Spleen (tissue), 11 donors: Measurements from ENCODE around the gene MRPL55. TPM values are rescaled to one million over a fixed set of nuclear protein-coding genes. Genes with fewer than 3 reads are reported as not detected.

Source experiments
- DNase-seq: peaks from one replicate; pipeline ENCODE4 v3.0.0-alpha.2; 2020
- H3K27ac ChIP-seq, 8 donors: fragments of 200-600 bp; sonication (generic) in 7 of 8; 1 replicate in 4 of 8; 2 replicates in 4 of 8; pipeline versions ENCODE4 v1.5.0 to v1.8.0; 2016 to 2021; ENCODE audit warnings: inconsistent platforms in 4 of 8, mild to moderate bottlenecking in 4 of 8, moderate library complexity in 1 of 8
- H3K27me3 ChIP-seq, 7 donors: fragments of 200-600 bp; sonication (generic) in 6 of 7; replicated peaks in 1 of 7; 1 replicate in 4 of 7; 2 replicates in 3 of 7; pipeline versions ENCODE4 v1.5.0 to v1.8.0; 2016 to 2021; ENCODE audit warnings: inconsistent platforms in 3 of 7, mild to moderate bottlenecking in 1 of 7
- H3K36me3 ChIP-seq, 6 donors: fragments of 200-600 bp; sonication (generic) in 5 of 6; 1 replicate in 4 of 6; 2 replicates in 2 of 6; pipeline versions ENCODE4 v1.5.0 to v1.8.0; 2016 to 2021; ENCODE audit warnings: inconsistent platforms in 2 of 6
- H3K4me1 ChIP-seq, 6 donors: fragments of 200-600 bp; sonication (generic) in 5 of 6; 1 replicate in 3 of 6; 2 replicates in 3 of 6; pipeline versions ENCODE4 v1.5.0 to v1.8.0; 2016 to 2021; ENCODE audit warnings: inconsistent platforms in 3 of 6
- H3K4me3 ChIP-seq, 8 donors: fragments of 200-600 bp; sonication (generic) in 7 of 8; 1 replicate in 4 of 8; 2 replicates in 4 of 8; pipeline versions ENCODE4 v1.5.0 to v1.8.0; 2016 to 2021; ENCODE audit warnings: inconsistent platforms in 4 of 8, mild to moderate bottlenecking in 4 of 8, moderate library complexity in 2 of 8
- H3K9me3 ChIP-seq, 8 donors: fragments of 200-600 bp; sonication (generic) in 7 of 8; 1 replicate in 4 of 8; 2 replicates in 4 of 8; pipeline versions ENCODE4 v1.5.0 to v1.8.0; 2016 to 2021; ENCODE audit warnings: inconsistent platforms in 4 of 8
- CTCF ChIP-seq, 11 experiments: fragments of 200-600 bp in 7 of 11; fragments of 450-650 bp in 4 of 11; sonication (generic) in 4 of 11; IDR thresholded peaks in 8 of 11; conservative IDR thresholded peaks in 3 of 11; 1 replicate in 7 of 11; 2 replicates in 4 of 11; pipeline versions ENCODE4 v1.4.0 to v1.8.0; 2016 to 2021; ENCODE audit warnings: antibody characterized with exemption in 11 of 11, inconsistent platforms in 4 of 11, mild to moderate bottlenecking in 1 of 11
- POLR2A ChIP-seq, 3 donors: fragments of 450-650 bp; IDR thresholded peaks; one replicate each; pipeline ENCODE4 v1.5.1; 2017; ENCODE audit warnings: antibody characterized with exemption in 3 of 3, mild to moderate bottlenecking in 1 of 3
- POLR2AphosphoS5 ChIP-seq, 3 donors: sonication (generic); formaldehyde crosslinking; IDR thresholded peaks; one replicate each; pipeline ENCODE4 v1.5.1; 2017; ENCODE audit warnings: antibody characterized with exemption in 3 of 3
- WGBS, 5 donors: extraction: QIAGEN DNeasy Blood & Tissue Kit in 3 of 5; methylation state at CpG; one replicate each; pipeline versions ENCODE4 v1.1.5 to v1.1.7; 2013 to 2018; 5-methylcytosine and 5-hydroxymethylcytosine counted together
- intact Hi-C: fragments of 100-400 bp; cut with DNase I; formaldehyde crosslinking; loops from one replicate; pipeline ENCODE4 v1.15.0; 2023; ENCODE audit warnings: low total_unique reads
- polyA plus RNA-seq, 3 donors: library from polyadenylated mRNA; stranded (reverse); fragments of 200-250 nt; gene quantifications; one replicate each; pipeline ENCODE4 v1.2.1, GENCODE V29; 2013
- total RNA-seq, 7 donors: library from RNA; depleted of rRNA in 3 of 7; stranded (reverse); fragments of >200 nt in 3 of 7; fragmentation: NEBNext Ultra II Directional in 4 of 7; extraction: Animal tissue kit (Norgen Biotek cat#: 25700) in 4 of 7; gene quantifications; one replicate each; pipeline versions ENCODE4 v1.1.0 to v1.2.1, GENCODE V29; 2016 to 2021
- donor health status: healthy with polysubstance abuse.
- donor health status: DM: no; HTN: no; CAD: no; lungs with moderate emphysema.
- donor health status: DM: no; HTN: no; CAD: no.
- donor health status: Bipolar disorder and iron deficiency.
- donor health status: healthy.
- donor health status: DM: no; HTN: no; CAD: no.
- donor health status: DM: yes; HTN: yes; CAD: no.

The MRPL55 gene
- total and polyA plus RNA-seq, 10 donors: 32.3 to 114 (median 72.1) TPM

DNA sequence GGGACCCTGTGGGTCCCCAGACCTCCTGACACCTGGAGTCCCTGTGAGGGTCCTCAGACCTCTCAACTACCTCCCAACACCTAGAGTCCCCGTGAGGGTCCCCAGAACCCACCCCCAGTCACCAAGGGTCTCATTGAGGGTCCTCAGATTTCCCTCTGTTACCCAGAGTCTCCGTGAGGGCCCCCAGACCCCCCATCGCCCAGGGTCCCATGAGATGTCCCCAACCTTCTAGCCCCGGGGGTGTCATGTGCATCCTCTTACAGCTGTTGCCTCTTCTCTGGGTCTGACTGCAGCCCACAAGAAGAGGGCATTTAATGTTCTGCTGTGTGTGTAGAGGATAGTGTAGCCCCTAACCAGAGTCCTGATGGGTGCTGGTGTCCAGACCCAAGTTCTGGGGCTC, 38.7 kb upstream of the MRPL55 start:
- no peak overlapping the region for H3K4me3 ChIP-seq
- intact Hi-C loops: no loop called here
- H3K27ac ChIP-seq: peak overlapping the region in 5 of 8 donors; percentile 72 to 81 (median 78)
- H3K9me3 ChIP-seq: no peaks in the 10 kb centered on the region
- no peaks in the 10 kb centered on the region for H3K27me3 ChIP-seq
- no peak for DNase-seq
- TF ChIP-seq POLR2AphosphoS5 (IDR thresholded peaks at IDR 0.05) (no peak), CTCF (IDR thresholded peaks at IDR 0.05 in 8 of 11, conservative IDR thresholded peaks at IDR 0.05 in 3 of 11) (no peak), POLR2A (IDR thresholded peaks at IDR 0.05) (no peak)
- peaks cover 0 to 72% (median 45%) of the 10 kb centered on the region in 6 donors for H3K36me3 ChIP-seq
- H3K4me1 ChIP-seq: peaks cover 29 to 92% (median 62%) of the 10 kb centered on the region in 6 donors
- 68 to 97% (median 92%) methylated on average over 4 of the region's 4 CpGs for WGBS, 5 donors

GRCh38 chr1:228147151-228147693, 38.1 kb upstream of the MRPL55 start:
- no peaks in the 10 kb centered on the region for H3K9me3 ChIP-seq
- H3K36me3 ChIP-seq: peaks cover 0 to 77% (median 46%) of the 10 kb centered on the region in 6 donors
- WGBS, 5 donors: 89 to 94% (median 92%) methylated on average over 15 to 20 of the region's 20 CpGs
- H3K27ac ChIP-seq: peak overlapping the region in 3 of 8 donors; percentile 78 to 81 (median 78)
- DNase-seq: no peak
- H3K4me1 ChIP-seq: peaks cover 35 to 97% (median 68%) of the 10 kb centered on the region in 6 donors
- intact Hi-C loops: no loop called here
- H3K4me3 ChIP-seq: no peak overlapping the region
- no peaks in the 10 kb centered on the region for H3K27me3 ChIP-seq
- no peak for TF ChIP-seq CTCF (IDR thresholded peaks at IDR 0.05 in 8 of 11, conservative IDR thresholded peaks at IDR 0.05 in 3 of 11)
- TF ChIP-seq POLR2AphosphoS5 (IDR thresholded peaks at IDR 0.05): peak in 1 of 3 donors; percentile 33

DNA sequence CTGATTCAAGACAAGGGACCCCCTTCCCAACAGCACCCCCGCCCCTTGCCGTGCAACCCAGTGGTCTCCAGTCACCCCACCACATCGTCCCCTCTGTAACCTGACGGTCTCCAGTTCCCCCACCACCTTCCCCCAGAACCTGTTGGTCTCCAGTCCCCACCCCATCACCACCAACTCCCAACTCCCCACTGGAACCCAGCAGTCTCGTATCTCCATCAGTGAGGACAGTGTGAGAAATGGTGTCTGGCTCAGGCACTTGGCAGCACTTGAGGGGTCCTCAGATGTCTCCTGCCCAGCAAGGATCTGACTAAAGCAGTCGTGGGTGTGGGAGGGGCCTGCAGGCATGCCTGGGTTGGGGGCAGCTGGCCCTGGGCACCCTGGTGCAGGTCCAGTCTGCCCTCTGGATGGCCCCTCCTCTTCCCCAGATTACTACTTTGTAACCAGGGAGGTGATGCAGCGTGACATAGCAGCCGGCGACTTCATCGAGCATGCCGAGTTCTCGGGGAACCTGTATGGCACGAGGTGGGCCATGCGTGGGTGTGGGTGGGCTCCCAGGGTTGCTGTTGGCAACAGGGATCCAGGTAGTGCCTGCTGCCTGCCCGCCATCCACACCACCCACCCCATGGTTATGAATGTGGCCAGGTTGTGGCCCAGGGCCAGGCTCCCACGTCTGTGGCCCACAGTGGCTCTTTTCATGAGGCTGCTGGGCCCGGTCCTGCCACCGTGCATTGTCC, 37.5 kb upstream of the MRPL55 start:
- peaks cover 38 to 99% (median 73%) of the 10 kb centered on the region in 6 donors for H3K4me1 ChIP-seq
- H3K27me3 ChIP-seq: no peaks in the 10 kb centered on the region
- H3K4me3 ChIP-seq: no peak overlapping the region
- DNase-seq: no peak
- intact Hi-C loops: no loop called here
- WGBS, 5 donors: 84 to 93% (median 92%) methylated on average over 10 to 18 of the region's 18 CpGs
- no peak overlapping the region for H3K27ac ChIP-seq
- no peaks in the 10 kb centered on the region for H3K9me3 ChIP-seq
- peaks cover 0 to 84% (median 46%) of the 10 kb centered on the region in 6 donors for H3K36me3 ChIP-seq
- TF ChIP-seq POLR2AphosphoS5 (IDR thresholded peaks at IDR 0.05): no peak

GRCh38 chr1:228145463-228146416, 36.6 kb upstream of the MRPL55 start:
- intact Hi-C loops: no loop called here
- Histone ChIP-seq H3K36me3 (peaks cover 0 to 85% (median 46%) of the 10 kb centered on the region in 6 donors), H3K27ac (no peak overlapping the region), H3K4me1 (peaks cover 43 to 100% (median 77%) of the 10 kb centered on the region in 6 donors), H3K4me3 (no peak overlapping the region), H3K27me3 (no peaks in the 10 kb centered on the region), H3K9me3 (no peaks in the 10 kb centered on the region)
- no peak for DNase-seq
- WGBS, 5 donors: 88 to 95% (median 91%) methylated on average over 28 to 31 of the region's 31 CpGs
- no peak for TF ChIP-seq POLR2A (IDR thresholded peaks at IDR 0.05)
- no peak for TF ChIP-seq CTCF (IDR thresholded peaks at IDR 0.05 in 8 of 11, conservative IDR thresholded peaks at IDR 0.05 in 3 of 11)
- peak in 1 of 3 donors; percentile 29 for TF ChIP-seq POLR2AphosphoS5 (IDR thresholded peaks at IDR 0.05)
